NB4 (cell line): Measurements from ENCODE around the gene UPB1.

Source experiments
- POLR2A ChIP-seq: IDR thresholded peaks from 2 replicates; pipeline ENCODE4 v1.6.1; 2011; ENCODE audit warnings: mild to moderate bottlenecking; ENCODE audit not compliant: insufficient read length; ENCODE audit errors: extremely low read depth
- TF ChIP-seq, protein P1 (sequence below): IDR thresholded peaks from one replicate; pipeline ENCODE4 v1.5.1; 2012; ENCODE audit warnings: low read depth, low read length
- TF ChIP-seq, protein P2 (sequence below): IDR thresholded peaks from 2 replicates; pipeline ENCODE4 v1.6.1; 2011; ENCODE audit warnings: low read depth, low read length

- TF ChIP-seq, protein P1, sequence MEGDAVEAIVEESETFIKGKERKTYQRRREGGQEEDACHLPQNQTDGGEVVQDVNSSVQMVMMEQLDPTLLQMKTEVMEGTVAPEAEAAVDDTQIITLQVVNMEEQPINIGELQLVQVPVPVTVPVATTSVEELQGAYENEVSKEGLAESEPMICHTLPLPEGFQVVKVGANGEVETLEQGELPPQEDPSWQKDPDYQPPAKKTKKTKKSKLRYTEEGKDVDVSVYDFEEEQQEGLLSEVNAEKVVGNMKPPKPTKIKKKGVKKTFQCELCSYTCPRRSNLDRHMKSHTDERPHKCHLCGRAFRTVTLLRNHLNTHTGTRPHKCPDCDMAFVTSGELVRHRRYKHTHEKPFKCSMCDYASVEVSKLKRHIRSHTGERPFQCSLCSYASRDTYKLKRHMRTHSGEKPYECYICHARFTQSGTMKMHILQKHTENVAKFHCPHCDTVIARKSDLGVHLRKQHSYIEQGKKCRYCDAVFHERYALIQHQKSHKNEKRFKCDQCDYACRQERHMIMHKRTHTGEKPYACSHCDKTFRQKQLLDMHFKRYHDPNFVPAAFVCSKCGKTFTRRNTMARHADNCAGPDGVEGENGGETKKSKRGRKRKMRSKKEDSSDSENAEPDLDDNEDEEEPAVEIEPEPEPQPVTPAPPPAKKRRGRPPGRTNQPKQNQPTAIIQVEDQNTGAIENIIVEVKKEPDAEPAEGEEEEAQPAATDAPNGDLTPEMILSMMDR, result no peak
- TF ChIP-seq POLR2A, result no peak
- TF ChIP-seq, protein P2, sequence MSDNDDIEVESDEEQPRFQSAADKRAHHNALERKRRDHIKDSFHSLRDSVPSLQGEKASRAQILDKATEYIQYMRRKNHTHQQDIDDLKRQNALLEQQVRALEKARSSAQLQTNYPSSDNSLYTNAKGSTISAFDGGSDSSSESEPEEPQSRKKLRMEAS, result no peak
Observed at GRCh38 chr22:24492391-24492790, 2.7 kb upstream of the UPB1 start.
